Measurements from ENCODE around the gene MKNK1. TPM values are rescaled to one million over a fixed set of nuclear protein-coding genes. Genes with fewer than 3 reads are reported as not detected.

Gene MKNK1
- total RNA-seq, 1 experiment from 2014 or later: 18.6 TPM

DNA sequence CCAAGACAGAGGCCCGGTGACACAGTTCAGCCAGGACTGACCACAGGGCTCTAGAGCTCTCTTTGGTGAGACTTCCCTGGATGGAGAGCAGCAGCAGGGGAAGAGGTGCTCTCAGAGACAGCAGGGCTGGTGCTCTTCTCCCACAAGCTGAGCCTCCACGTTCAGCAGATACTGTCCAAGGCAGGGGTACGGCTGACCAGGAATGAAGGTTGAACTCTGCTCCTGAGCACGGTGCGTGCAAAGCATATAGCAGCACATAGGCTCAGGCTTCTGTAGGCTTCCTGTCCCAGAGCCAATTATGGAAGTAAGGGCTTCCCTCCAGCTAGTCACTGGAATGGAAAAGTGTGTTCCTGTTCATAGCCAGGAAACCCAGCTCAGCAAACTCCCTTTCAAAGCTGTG, 90.5 kb downstream of the MKNK1 start (continued):
- TF ChIP-seq, protein P1, sequence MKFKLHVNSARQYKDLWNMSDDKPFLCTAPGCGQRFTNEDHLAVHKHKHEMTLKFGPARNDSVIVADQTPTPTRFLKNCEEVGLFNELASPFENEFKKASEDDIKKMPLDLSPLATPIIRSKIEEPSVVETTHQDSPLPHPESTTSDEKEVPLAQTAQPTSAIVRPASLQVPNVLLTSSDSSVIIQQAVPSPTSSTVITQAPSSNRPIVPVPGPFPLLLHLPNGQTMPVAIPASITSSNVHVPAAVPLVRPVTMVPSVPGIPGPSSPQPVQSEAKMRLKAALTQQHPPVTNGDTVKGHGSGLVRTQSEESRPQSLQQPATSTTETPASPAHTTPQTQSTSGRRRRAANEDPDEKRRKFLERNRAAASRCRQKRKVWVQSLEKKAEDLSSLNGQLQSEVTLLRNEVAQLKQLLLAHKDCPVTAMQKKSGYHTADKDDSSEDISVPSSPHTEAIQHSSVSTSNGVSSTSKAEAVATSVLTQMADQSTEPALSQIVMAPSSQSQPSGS (CRISPR knock-in tag; IDR thresholded peaks at IDR 0.05; ENCODE audit: borderline replicate concordance, low read depth): no peak

DNA sequence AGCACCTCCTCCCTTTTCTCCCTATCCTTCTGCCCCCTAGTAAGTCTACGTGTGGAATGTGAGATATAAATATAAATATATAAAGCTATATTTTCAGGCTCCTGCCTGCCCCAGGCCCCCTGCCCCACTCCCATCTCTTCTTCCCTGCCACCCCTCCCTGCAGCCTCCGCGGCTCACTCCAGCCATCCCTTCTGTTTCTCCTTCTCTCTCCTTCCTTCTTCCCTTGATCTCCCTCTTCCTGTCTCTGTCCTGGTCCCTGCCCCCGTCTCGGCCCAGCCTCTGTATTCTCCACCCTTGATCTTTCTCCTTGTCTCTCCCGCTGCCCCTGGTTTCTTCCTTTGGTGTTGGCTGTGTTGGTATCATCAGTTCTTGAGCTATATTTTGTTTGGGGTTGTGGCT, 91.3 kb downstream of the MKNK1 start:
- peaks cover 38% of the 10 kb centered on the region for H3K27me3 Mint-ChIP-seq (ENCODE audit: low read depth)
- H3K27ac Mint-ChIP-seq: no peak overlapping the region
- POLR2A ChIA-PET: no interaction called here
- TF ChIP-seq, protein P2, sequence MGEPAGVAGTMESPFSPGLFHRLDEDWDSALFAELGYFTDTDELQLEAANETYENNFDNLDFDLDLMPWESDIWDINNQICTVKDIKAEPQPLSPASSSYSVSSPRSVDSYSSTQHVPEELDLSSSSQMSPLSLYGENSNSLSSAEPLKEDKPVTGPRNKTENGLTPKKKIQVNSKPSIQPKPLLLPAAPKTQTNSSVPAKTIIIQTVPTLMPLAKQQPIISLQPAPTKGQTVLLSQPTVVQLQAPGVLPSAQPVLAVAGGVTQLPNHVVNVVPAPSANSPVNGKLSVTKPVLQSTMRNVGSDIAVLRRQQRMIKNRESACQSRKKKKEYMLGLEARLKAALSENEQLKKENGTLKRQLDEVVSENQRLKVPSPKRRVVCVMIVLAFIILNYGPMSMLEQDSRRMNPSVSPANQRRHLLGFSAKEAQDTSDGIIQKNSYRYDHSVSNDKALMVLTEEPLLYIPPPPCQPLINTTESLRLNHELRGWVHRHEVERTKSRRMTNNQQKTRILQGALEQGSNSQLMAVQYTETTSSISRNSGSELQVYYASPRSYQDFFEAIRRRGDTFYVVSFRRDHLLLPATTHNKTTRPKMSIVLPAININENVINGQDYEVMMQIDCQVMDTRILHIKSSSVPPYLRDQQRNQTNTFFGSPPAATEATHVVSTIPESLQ (CRISPR knock-in tag; IDR thresholded peaks at IDR 0.05): no peak
- TF ChIP-seq ZNF219 (CRISPR knock-in tag; IDR thresholded peaks at IDR 0.05; ENCODE audit: borderline replicate concordance) (no peak), MXD4 (CRISPR knock-in tag; IDR thresholded peaks at IDR 0.05; ENCODE audit: borderline replicate concordance) (no peak), GRHL2 (CRISPR knock-in tag; IDR thresholded peaks at IDR 0.05; ENCODE audit: insufficient replicate concordance, severe bottlenecking) (no peak), CREM (CRISPR knock-in tag; IDR thresholded peaks at IDR 0.05) (no peak), EMX1 (CRISPR knock-in tag; IDR thresholded peaks at IDR 0.05) (no peak), OVOL2 (CRISPR knock-in tag; IDR thresholded peaks at IDR 0.05; ENCODE audit: borderline replicate concordance) (no peak), HMGA2 (CRISPR knock-in tag; IDR thresholded peaks at IDR 0.05) (no peak)
- TF ChIP-seq, protein P3, sequence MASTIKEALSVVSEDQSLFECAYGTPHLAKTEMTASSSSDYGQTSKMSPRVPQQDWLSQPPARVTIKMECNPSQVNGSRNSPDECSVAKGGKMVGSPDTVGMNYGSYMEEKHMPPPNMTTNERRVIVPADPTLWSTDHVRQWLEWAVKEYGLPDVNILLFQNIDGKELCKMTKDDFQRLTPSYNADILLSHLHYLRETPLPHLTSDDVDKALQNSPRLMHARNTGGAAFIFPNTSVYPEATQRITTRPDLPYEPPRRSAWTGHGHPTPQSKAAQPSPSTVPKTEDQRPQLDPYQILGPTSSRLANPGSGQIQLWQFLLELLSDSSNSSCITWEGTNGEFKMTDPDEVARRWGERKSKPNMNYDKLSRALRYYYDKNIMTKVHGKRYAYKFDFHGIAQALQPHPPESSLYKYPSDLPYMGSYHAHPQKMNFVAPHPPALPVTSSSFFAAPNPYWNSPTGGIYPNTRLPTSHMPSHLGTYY (CRISPR knock-in tag; IDR thresholded peaks at IDR 0.05): no peak
- H3K9me3 Mint-ChIP-seq: no peaks in the 10 kb centered on the region
- no peak overlapping the region for H3K4me3 Mint-ChIP-seq
- CTCF ChIA-PET: interaction anchor here (0.6 to 2.3 kb wide), 10 partner anchors 14 to 70 kb away, joined by 3 to 13 read pairs (median 4); no protein-coding TSS in a partner anchor
- peaks cover 46% of the 10 kb centered on the region for H3K4me1 Mint-ChIP-seq
- no peak for ATAC-seq
- H3K36me3 Mint-ChIP-seq: no peaks in the 10 kb centered on the region
- DNase-seq (ENCODE audit: low spot score): no peak

DNA sequence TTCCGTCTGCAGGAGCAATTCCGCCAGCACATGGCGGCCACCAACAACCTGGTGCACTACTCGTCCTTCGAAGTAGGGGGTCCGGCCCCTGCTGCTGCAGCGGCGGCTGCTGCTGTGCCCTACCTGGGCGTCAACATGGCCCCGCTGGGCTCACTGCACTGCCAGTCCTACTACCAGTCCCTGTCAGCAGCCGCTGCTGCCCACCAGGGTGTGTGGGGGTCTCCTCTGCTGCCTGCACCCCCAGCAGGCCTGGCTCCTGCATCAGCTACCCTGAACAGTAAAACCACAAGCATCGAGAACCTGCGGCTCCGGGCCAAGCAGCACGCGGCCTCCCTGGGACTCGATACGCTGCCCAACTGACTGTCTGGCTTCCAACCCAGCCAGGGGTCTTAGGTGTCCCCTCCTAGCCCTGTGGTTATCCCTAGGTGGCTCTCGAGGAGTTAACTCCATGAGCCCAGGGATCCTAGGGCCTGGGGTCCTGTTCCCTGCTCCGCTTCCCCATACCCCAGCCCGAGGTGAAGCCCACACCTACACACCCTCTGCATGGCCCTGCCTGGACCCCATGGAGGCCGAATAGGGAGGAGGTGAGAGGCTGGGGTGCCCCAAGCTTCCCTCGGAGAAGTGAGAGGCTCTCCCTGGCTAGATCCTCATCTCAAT, 91.8 kb downstream of the MKNK1 start:
- Mint-ChIP-seq H3K4me1 (peaks cover 41% of the 10 kb centered on the region), H3K4me3 (no peak overlapping the region), H3K27me3 (ENCODE audit: low read depth) (peaks cover 37% of the 10 kb centered on the region), H3K27ac (no peak overlapping the region), H3K36me3 (no peaks in the 10 kb centered on the region), H3K9me3 (no peaks in the 10 kb centered on the region)
- CTCF ChIA-PET: interaction anchor here (0.6 to 2.3 kb wide), 8 partner anchors 13 to 66 kb away, joined by 3 to 13 read pairs (median 4); partner anchors contain the start of gene DMBX1
- POLR2A ChIA-PET: no interaction called here
- ATAC-seq: no peak
- DNase-seq (ENCODE audit: low spot score): no peak
- TF ChIP-seq, protein P4, sequence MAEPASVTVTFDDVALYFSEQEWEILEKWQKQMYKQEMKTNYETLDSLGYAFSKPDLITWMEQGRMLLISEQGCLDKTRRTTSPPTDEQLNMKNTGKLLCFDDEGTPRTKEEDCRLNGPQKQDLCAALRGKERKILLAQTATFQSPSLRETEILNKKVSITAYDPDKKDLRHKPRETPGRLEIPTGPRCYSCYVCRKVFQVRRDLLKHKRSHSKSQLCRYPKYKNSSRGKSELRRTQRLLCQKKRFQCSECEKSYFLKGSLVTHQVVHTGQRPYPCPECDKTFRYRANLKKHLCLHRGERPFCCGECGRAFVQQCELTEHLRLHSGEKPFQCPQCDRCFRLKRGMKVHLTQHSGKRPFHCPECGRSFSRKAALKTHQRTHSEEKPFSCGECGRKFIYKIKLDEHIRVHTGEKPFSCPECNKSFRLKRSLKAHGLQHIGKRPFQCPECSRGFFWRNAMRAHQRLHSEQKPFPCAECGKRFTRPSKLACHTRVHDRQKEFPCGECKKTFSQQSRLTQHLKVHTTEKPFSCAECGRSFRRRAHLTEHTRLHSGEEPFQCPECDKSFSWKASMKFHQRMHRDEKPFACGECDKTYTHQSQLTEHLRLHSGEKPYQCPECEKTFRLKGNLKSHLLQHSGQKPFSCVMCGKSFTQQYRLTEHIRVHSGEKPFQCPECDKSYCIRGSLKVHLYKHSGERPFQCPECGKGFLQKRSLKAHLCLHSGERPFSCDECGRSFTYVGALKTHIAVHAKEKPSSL (CRISPR knock-in tag; conservative IDR thresholded peaks at IDR 0.05): no peak
- TF ChIP-seq FOXP1 (CRISPR knock-in tag; IDR thresholded peaks at IDR 0.05; ENCODE audit: borderline replicate concordance): no peak
- no peak for TF ChIP-seq EMX1 (CRISPR knock-in tag; IDR thresholded peaks at IDR 0.05)
- TF ChIP-seq, protein P5, sequence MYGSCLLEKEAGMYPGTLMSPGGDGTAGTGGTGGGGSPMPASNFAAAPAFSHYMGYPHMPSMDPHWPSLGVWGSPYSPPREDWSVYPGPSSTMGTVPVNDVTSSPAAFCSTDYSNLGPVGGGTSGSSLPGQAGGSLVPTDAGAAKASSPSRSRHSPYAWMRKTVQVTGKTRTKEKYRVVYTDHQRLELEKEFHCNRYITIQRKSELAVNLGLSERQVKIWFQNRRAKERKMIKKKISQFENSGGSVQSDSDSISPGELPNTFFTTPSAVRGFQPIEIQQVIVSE (CRISPR knock-in tag; IDR thresholded peaks at IDR 0.05; ENCODE audit: borderline replicate concordance): no peak
- no peak for TF ChIP-seq ZNF232 (CRISPR knock-in tag; IDR thresholded peaks at IDR 0.05)
- TF ChIP-seq SOX15 (CRISPR knock-in tag; IDR thresholded peaks at IDR 0.05): no peak
